GM21423 (cell line): ENCODE data around the gene PDXK.
"Not testable (repeated sequence)": the region's sequence is repeated elsewhere in the genome, so short reads cannot be mapped to it uniquely, and the experiment has no call there.

Experiments used
- ATAC-seq: cut with Tn5 transposase; IDR thresholded peaks from one replicate; pipeline ENCODE4 v1.9.1; 2021; ENCODE audit warnings: mild to moderate bottlenecking, moderate library complexity; ENCODE audit not compliant: unreplicated experiment

PDXK gene

GRCh38 chr21:43697758-43698643 lies 20.9 kb upstream of the PDXK start:
- no peak for ATAC-seq

- not testable (repeated sequence) for ATAC-seq
These were observed 19.5 kb upstream of the PDXK start for GRCh38 chr21:43699492-43699777.

- no peak for ATAC-seq
These were observed 18.9 kb upstream of the PDXK start for GRCh38 chr21:43699933-43700599.

GRCh38 chr21:43701936-43702784 lies 16.8 kb upstream of the PDXK start:
- no peak for ATAC-seq

- ATAC-seq: no peak
These were observed 16.2 kb upstream of the PDXK start for GRCh38 chr21:43702785-43703034.

- no peak for ATAC-seq
These were observed 15.7 kb upstream of the PDXK start for GRCh38 chr21:43703035-43703880.

GRCh38 chr21:43707462-43707861 lies 11.5 kb upstream of the PDXK start:
- ATAC-seq: no peak

GRCh38 chr21:43708745-43709381 lies 10.1 kb upstream of the PDXK start:
- no peak for ATAC-seq

- ATAC-seq: no peak
These were observed 6.5 kb upstream of the PDXK start for GRCh38 chr21:43712268-43712942.

- not testable (repeated sequence) for ATAC-seq
These were observed 5.8 kb upstream of the PDXK start for GRCh38 chr21:43713123-43713522.

GRCh38 chr21:43716376-43717165 lies 2.4 kb upstream of the PDXK start:
- ATAC-seq: peak; percentile 34

- no peak for ATAC-seq
These were observed 1.6 kb upstream of the PDXK start for GRCh38 chr21:43717166-43717853.

- no peak for ATAC-seq
These were observed 710 bp upstream of the PDXK start for GRCh38 chr21:43717967-43718871.

- ATAC-seq: no peak
These were observed 1.0 kb downstream of the PDXK start for GRCh38 chr21:43719748-43720538.

- no peak for ATAC-seq
These were observed 1.7 kb downstream of the PDXK start for GRCh38 chr21:43720539-43721166.

GRCh38 chr21:43721206-43721605 lies 2.3 kb downstream of the PDXK start:
- ATAC-seq: no peak
